H1 (cell line): ENCODE measurements around the gene MBP. TPM values are rescaled to one million over a fixed set of nuclear protein-coding genes. Genes with fewer than 3 reads are reported as not detected.

ENCODE experiments used
- ASH2L ChIP-seq: fragments of 200-600, 300-600 bp; sonication (generic); IDR thresholded peaks from one replicate; pipeline ENCODE4 v1.7.1; 2017; ENCODE audit warnings: low read length
- CBX8 ChIP-seq: fragments of 300-800, 300-1000 bp; sonication (generic); IDR thresholded peaks from 2 replicates; pipeline ENCODE4 v1.7.1; 2016; ENCODE audit warnings: low read depth, low read length, borderline replicate concordance
- CHD2 ChIP-seq: IDR thresholded peaks from 2 replicates; pipeline ENCODE4 v1.6.1; 2012; ENCODE audit warnings: low read length, improper control_type of control experiment
- CREB1 ChIP-seq: IDR thresholded peaks from 2 replicates; pipeline ENCODE4 v1.6.1; 2012; ENCODE audit warnings: inconsistent platforms
- HDAC6 ChIP-seq: IDR thresholded peaks from one replicate; pipeline ENCODE4 v1.7.1; 2012; ENCODE audit warnings: low read depth, mild to moderate bottlenecking, inconsistent platforms, low read length, moderate library complexity
- KDM1A ChIP-seq: fragments of 200-600, 300-600 bp; sonication (generic); IDR thresholded peaks from 2 replicates; pipeline ENCODE4 v1.7.1; 2016; ENCODE audit warnings: mild to moderate bottlenecking, low read length, borderline replicate concordance
- RBBP5 ChIP-seq: IDR thresholded peaks from 2 replicates; pipeline ENCODE4 v1.7.1; 2012; ENCODE audit warnings: low read depth, mild to moderate bottlenecking, inconsistent platforms, low read length, moderate library complexity, borderline replicate concordance
- SAP30 ChIP-seq: fragments of 300-600 bp; sonication (generic); IDR thresholded peaks from 2 replicates; pipeline ENCODE4 v1.7.1; 2012; ENCODE audit warnings: low read length, moderate library complexity, mild to moderate bottlenecking, inconsistent platforms; ENCODE audit not compliant: insufficient read depth, insufficient replicate concordance
- SIRT6 ChIP-seq: IDR thresholded peaks from one replicate; pipeline ENCODE4 v1.7.1; 2012; ENCODE audit warnings: low read length, inconsistent platforms
- polyA plus RNA-seq, 7 experiments: library from polyadenylated mRNA; depleted of rRNA in 3 of 7; stranded (reverse) in 5 of 7; unstranded in 2 of 7; fragments of >200 nt in 5 of 7; fragments of 200-250 nt in 2 of 7; gene quantifications; 1 replicate in 5 of 7; 2 replicates in 1 of 7; 4 replicates in 1 of 7; pipeline versions ENCODE4 v1.2.1 to v1.2.3, GENCODE V29; 2011 to 2013; ENCODE audit warnings: missing spikeins in 2 of 7, mixed read lengths in 2 of 7
- total RNA-seq: library from RNA; stranded (reverse); fragmentation: NEBNext Ultra II Directional; extraction: Animal tissue kit (Norgen Biotek cat#: 25700); gene quantifications from 2 replicates; pipeline ENCODE4 v1.2.1, GENCODE V29; 2021
- TF ChIP-seq, protein P1 (sequence below): IDR thresholded peaks from 2 replicates; pipeline ENCODE4 v1.6.1; 2012; ENCODE audit warnings: inconsistent platforms

The MBP gene
- total and polyA plus RNA-seq, 2 of the 8 experiments (the other 6 are each of a cell fraction or from before 2014, with no cell fraction given), result 7.7 to 19.2 TPM

DNA sequence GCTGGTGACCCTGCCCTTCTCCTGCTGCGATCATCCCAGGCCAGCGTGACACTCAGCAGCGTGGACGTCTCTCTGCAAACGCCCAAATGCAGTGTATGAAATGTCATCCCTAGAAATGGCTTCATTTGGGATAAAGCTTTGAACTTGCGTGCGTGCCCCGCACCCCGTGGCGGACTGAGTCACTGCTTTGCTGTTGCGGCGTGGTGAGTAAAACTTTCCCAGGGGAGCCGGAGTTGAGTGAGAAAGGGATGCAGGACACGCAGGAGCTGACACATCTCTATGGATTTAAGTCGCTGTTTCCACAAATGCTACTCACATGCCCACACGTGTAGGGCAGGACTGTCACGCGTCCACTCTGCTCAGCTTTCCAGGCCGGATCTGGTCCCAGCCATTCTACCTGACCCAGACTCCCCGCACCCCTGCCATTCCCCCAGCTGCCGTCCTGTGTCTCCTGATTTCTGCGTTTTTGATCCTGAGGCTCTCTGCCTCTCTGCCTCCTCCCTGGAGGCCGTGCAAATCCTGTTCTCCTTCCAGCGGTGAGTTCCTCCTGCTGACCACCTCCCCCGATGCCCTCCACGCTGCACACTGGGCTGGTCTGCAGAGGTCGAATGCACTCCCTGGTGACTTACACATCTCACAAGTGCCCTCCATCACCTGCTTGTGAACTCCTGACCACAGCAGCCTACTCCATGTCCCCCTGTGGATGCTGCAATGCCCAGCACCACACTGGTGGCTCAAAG lies 88.9 kb downstream of the MBP start (continued):
- TF ChIP-seq RBBP5, result no peak
- TF ChIP-seq SIRT6, result no peak
- no peak for TF ChIP-seq SAP30
- no peak for TF ChIP-seq ASH2L
- TF ChIP-seq KDM1A, result no peak
- no peak for TF ChIP-seq CREB1
- no peak for TF ChIP-seq CHD2
- TF ChIP-seq, protein P1, sequence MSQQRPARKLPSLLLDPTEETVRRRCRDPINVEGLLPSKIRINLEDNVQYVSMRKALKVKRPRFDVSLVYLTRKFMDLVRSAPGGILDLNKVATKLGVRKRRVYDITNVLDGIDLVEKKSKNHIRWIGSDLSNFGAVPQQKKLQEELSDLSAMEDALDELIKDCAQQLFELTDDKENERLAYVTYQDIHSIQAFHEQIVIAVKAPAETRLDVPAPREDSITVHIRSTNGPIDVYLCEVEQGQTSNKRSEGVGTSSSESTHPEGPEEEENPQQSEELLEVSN, result no peak
- no peak for TF ChIP-seq CBX8
- TF ChIP-seq HDAC6, result no peak
